Central memory CD8-positive, alpha-beta T cell (primary cell): ENCODE results near the gene PCBP3.

Source experiments
- ATAC-seq: fragments of 150-1000 bp; cut with Tn5 transposase; replicated peaks from 2 replicates; pipeline ENCODE4 v1.10.0; 2022; ENCODE audit warnings: mild to moderate bottlenecking, moderate FRiP score, moderate number of reproducible peaks; ENCODE audit not compliant: poor library complexity, severe bottlenecking; ENCODE audit errors: extremely low read depth
- DNase-seq, 2 donors: peaks; one replicate each; pipeline ENCODE4 v3.0.0; 2021; ENCODE audit warnings: low spot score in 2 of 2
- H3K27ac Mint-ChIP-seq: one replicate; pipeline ENCODE4 v1.8.0; 2022; ENCODE audit warnings: low read depth, mild to moderate bottlenecking, moderate library complexity, mixed read lengths
- H3K27me3 Mint-ChIP-seq: one replicate; pipeline ENCODE4 v1.8.0; 2022; ENCODE audit warnings: mixed read lengths
- H3K36me3 Mint-ChIP-seq: one replicate; pipeline ENCODE4 v1.8.0; 2022; ENCODE audit warnings: mild to moderate bottlenecking, moderate library complexity, mixed read lengths; ENCODE audit not compliant: insufficient read depth
- H3K4me1 Mint-ChIP-seq: one replicate; pipeline ENCODE4 v1.8.0; 2022; ENCODE audit warnings: mixed read lengths
- H3K4me3 Mint-ChIP-seq: one replicate; pipeline ENCODE4 v1.8.0; 2022; ENCODE audit warnings: mild to moderate bottlenecking, moderate library complexity, mixed read lengths
- H3K9me3 Mint-ChIP-seq: one replicate; pipeline ENCODE4 v1.8.0; 2022; ENCODE audit warnings: mixed read lengths

Gene PCBP3

GRCh38 chr21:45927032-45927431, 283.5 kb downstream of the PCBP3 start:
- Mint-ChIP-seq H3K27me3 (no peaks in the 10 kb centered on the region), H3K27ac (peak overlapping the region; percentile 1), H3K9me3 (no peaks in the 10 kb centered on the region), H3K4me1 (peaks cover 9% of the 10 kb centered on the region), H3K4me3 (no peak overlapping the region), H3K36me3 (no peaks in the 10 kb centered on the region)
- DNase-seq (no peak), ATAC-seq (no peak)

- ATAC-seq (no peak), DNase-seq (no peak)
- Mint-ChIP-seq H3K9me3 (no peaks in the 10 kb centered on the region), H3K27me3 (no peaks in the 10 kb centered on the region), H3K36me3 (no peaks in the 10 kb centered on the region), H3K4me1 (peaks cover 2% of the 10 kb centered on the region), H3K27ac (no peak overlapping the region), H3K4me3 (no peak overlapping the region)
Measured at GRCh38 chr21:45927851-45928850, 284.6 kb downstream of the PCBP3 start.

GRCh38 chr21:45929449-45929848, 285.9 kb downstream of the PCBP3 start:
- Mint-ChIP-seq H3K4me1 (no peaks in the 10 kb centered on the region), H3K36me3 (no peaks in the 10 kb centered on the region), H3K27ac (no peak overlapping the region), H3K4me3 (no peak overlapping the region), H3K27me3 (no peaks in the 10 kb centered on the region), H3K9me3 (no peaks in the 10 kb centered on the region)
- no peak for ATAC-seq
- no peak for DNase-seq

GRCh38 chr21:45930231-45930760, 286.8 kb downstream of the PCBP3 start:
- Mint-ChIP-seq H3K36me3 (no peaks in the 10 kb centered on the region), H3K27ac (no peak overlapping the region), H3K9me3 (no peaks in the 10 kb centered on the region), H3K27me3 (no peaks in the 10 kb centered on the region), H3K4me3 (no peak overlapping the region), H3K4me1 (no peaks in the 10 kb centered on the region)
- no peak for ATAC-seq
- DNase-seq, result no peak

GRCh38 chr21:45930792-45931191, 287.3 kb downstream of the PCBP3 start:
- no peak overlapping the region for H3K4me3 Mint-ChIP-seq
- H3K9me3 Mint-ChIP-seq, result no peaks in the 10 kb centered on the region
- no peak overlapping the region for H3K27ac Mint-ChIP-seq
- ATAC-seq, result no peak
- DNase-seq, result no peak
- H3K36me3 Mint-ChIP-seq, result no peaks in the 10 kb centered on the region
- H3K4me1 Mint-ChIP-seq, result no peaks in the 10 kb centered on the region
- H3K27me3 Mint-ChIP-seq, result no peaks in the 10 kb centered on the region

GRCh38 chr21:45931397-45931969, 288.0 kb downstream of the PCBP3 start:
- Mint-ChIP-seq H3K27ac (no peak overlapping the region), H3K36me3 (no peaks in the 10 kb centered on the region), H3K4me3 (no peak overlapping the region), H3K9me3 (no peaks in the 10 kb centered on the region), H3K27me3 (no peaks in the 10 kb centered on the region), H3K4me1 (no peaks in the 10 kb centered on the region)
- ATAC-seq (no peak), DNase-seq (no peak)

GRCh38 chr21:45932922-45933502, 289.5 kb downstream of the PCBP3 start:
- no peaks in the 10 kb centered on the region for H3K27me3 Mint-ChIP-seq
- no peaks in the 10 kb centered on the region for H3K36me3 Mint-ChIP-seq
- no peaks in the 10 kb centered on the region for H3K4me1 Mint-ChIP-seq
- DNase-seq (no peak), ATAC-seq (no peak)
- H3K9me3 Mint-ChIP-seq, result no peaks in the 10 kb centered on the region
- no peak overlapping the region for H3K4me3 Mint-ChIP-seq
- no peak overlapping the region for H3K27ac Mint-ChIP-seq

GRCh38 chr21:45934085-45934484, 290.6 kb downstream of the PCBP3 start:
- no peaks in the 10 kb centered on the region for H3K4me1 Mint-ChIP-seq
- H3K27ac Mint-ChIP-seq, result no peak overlapping the region
- no peaks in the 10 kb centered on the region for H3K9me3 Mint-ChIP-seq
- no peak for DNase-seq
- H3K27me3 Mint-ChIP-seq, result no peaks in the 10 kb centered on the region
- H3K36me3 Mint-ChIP-seq, result no peaks in the 10 kb centered on the region
- ATAC-seq, result no peak
- no peak overlapping the region for H3K4me3 Mint-ChIP-seq

GRCh38 chr21:45934554-45934953, 291.0 kb downstream of the PCBP3 start:
- Mint-ChIP-seq H3K4me3 (no peak overlapping the region), H3K9me3 (no peaks in the 10 kb centered on the region), H3K4me1 (no peaks in the 10 kb centered on the region), H3K27me3 (no peaks in the 10 kb centered on the region), H3K27ac (no peak overlapping the region), H3K36me3 (no peaks in the 10 kb centered on the region)
- ATAC-seq (no peak), DNase-seq (no peak)

GRCh38 chr21:45935628-45936027, 292.1 kb downstream of the PCBP3 start:
- no peak for DNase-seq
- Mint-ChIP-seq H3K27me3 (no peaks in the 10 kb centered on the region), H3K4me3 (no peak overlapping the region), H3K9me3 (no peaks in the 10 kb centered on the region), H3K36me3 (no peaks in the 10 kb centered on the region), H3K27ac (no peak overlapping the region), H3K4me1 (no peaks in the 10 kb centered on the region)
- ATAC-seq, result no peak

GRCh38 chr21:45937721-45938452, 294.4 kb downstream of the PCBP3 start:
- Mint-ChIP-seq H3K4me1 (no peaks in the 10 kb centered on the region), H3K27me3 (peaks cover 14% of the 10 kb centered on the region), H3K36me3 (no peaks in the 10 kb centered on the region), H3K9me3 (no peaks in the 10 kb centered on the region), H3K27ac (no peak overlapping the region), H3K4me3 (no peak overlapping the region)
- DNase-seq (no peak), ATAC-seq (no peak)

- Mint-ChIP-seq H3K4me3 (no peak overlapping the region), H3K27me3 (peaks cover 15% of the 10 kb centered on the region), H3K9me3 (no peaks in the 10 kb centered on the region), H3K27ac (no peak overlapping the region), H3K36me3 (no peaks in the 10 kb centered on the region), H3K4me1 (no peaks in the 10 kb centered on the region)
- no peak for DNase-seq
- no peak for ATAC-seq
Measured at GRCh38 chr21:45938453-45938755, 294.9 kb downstream of the PCBP3 start.
